GM12878 (cell line): ENCODE results near the gene RSPH10B2.
"Not testable (repeated sequence)": the region's sequence is repeated elsewhere in the genome, so short reads cannot be mapped to it uniquely, and the experiment has no call there.

Experiments used
- CTCF ChIP-seq, 3 experiments: IDR thresholded peaks in 2 of 3; conservative IDR thresholded peaks in 1 of 3; 2 replicates each; pipeline ENCODE4 v1.5.1; 2011; ENCODE audit warnings: low read depth in 3 of 3, low read length in 3 of 3, mild to moderate bottlenecking in 3 of 3, control low read depth in 2 of 3, moderate library complexity in 2 of 3, inconsistent platforms in 1 of 3, mixed read lengths in 1 of 3; ENCODE audit not compliant: control insufficient read depth in 2 of 3, insufficient read depth in 1 of 3; ENCODE audit errors: extremely low read depth in 1 of 3
- EGR1 ChIP-seq, 2 experiments: IDR thresholded peaks; 1 replicate in 1 of 2; 2 replicates in 1 of 2; pipeline ENCODE4 v1.6.1; 2011 to 2012; ENCODE audit warnings: low read depth in 2 of 2, low read length in 2 of 2, borderline replicate concordance in 1 of 2, mild to moderate bottlenecking in 1 of 2, moderate library complexity in 1 of 2
- ELK1 ChIP-seq: IDR thresholded peaks from 2 replicates; pipeline ENCODE4 v1.6.1; 2012; ENCODE audit warnings: low read depth, low read length, improper control_type of control experiment
- EP300 ChIP-seq, 2 experiments: fragments of 150-350 bp in 1 of 2; IDR thresholded peaks; 2 replicates each; pipeline ENCODE4 v1.6.1; 2011 to 2012; ENCODE audit warnings: low read depth in 2 of 2, low read length in 2 of 2, borderline replicate concordance in 1 of 2, improper control_type of control experiment in 1 of 2, inconsistent platforms in 1 of 2; ENCODE audit not compliant: control insufficient read depth in 1 of 2
- KDM1A ChIP-seq: fragments of 200-600 bp; sonication (generic); IDR thresholded peaks from 2 replicates; pipeline ENCODE4 v1.6.1; 2016; ENCODE audit warnings: borderline replicate concordance
- KLF5 ChIP-seq: fragments of 450-650 bp; IDR thresholded peaks from 2 replicates; pipeline ENCODE4 v1.6.1; 2014; ENCODE audit warnings: mild to moderate bottlenecking; ENCODE audit not compliant: partially characterized antibody
- LARP7 ChIP-seq: fragments of 450-650 bp; IDR thresholded peaks from 2 replicates; pipeline ENCODE4 v1.6.1; 2017; ENCODE audit warnings: mild to moderate bottlenecking
- MAX ChIP-seq: IDR thresholded peaks from 2 replicates; pipeline ENCODE4 v1.6.1; 2012; ENCODE audit warnings: low read depth, low read length, improper control_type of control experiment
- MLLT1 ChIP-seq: fragments of 450-650 bp; IDR thresholded peaks from 2 replicates; pipeline ENCODE4 v1.6.1; 2016; ENCODE audit warnings: mild to moderate bottlenecking
- NRF1 ChIP-seq: conservative IDR thresholded peaks from 2 replicates; pipeline ENCODE4 v1.6.1; 2011; ENCODE audit warnings: mild to moderate bottlenecking, low read depth, low read length, improper control_type of control experiment
- PBX3 ChIP-seq: IDR thresholded peaks from 2 replicates; pipeline ENCODE4 v1.6.1; 2011; ENCODE audit warnings: mild to moderate bottlenecking, low read depth, low read length, moderate library complexity; ENCODE audit not compliant: insufficient replicate concordance
- POLR2A ChIP-seq: IDR thresholded peaks from 2 replicates; pipeline ENCODE4 v1.6.1; 2011; ENCODE audit warnings: low read depth, mild to moderate bottlenecking, low read length
- TAF1 ChIP-seq: IDR thresholded peaks from 2 replicates; pipeline ENCODE4 v1.6.1; 2011; ENCODE audit warnings: mild to moderate bottlenecking, low read depth, low read length, borderline replicate concordance

- TF ChIP-seq EGR1 (IDR thresholded peaks at IDR 0.05; ENCODE audit: borderline replicate concordance in 1 of 2, low read depth in 2 of 2, low read length in 2 of 2); LARP7; TAF1; PBX3; KLF5; CTCF (IDR thresholded peaks at IDR 0.05 in 2 of 3, conservative IDR thresholded peaks at IDR 0.05 in 1 of 3; ENCODE audit: control insufficient read depth in 2 of 3, extremely low read depth in 1 of 3, insufficient read depth in 1 of 3, low read depth in 3 of 3, low read length in 3 of 3); MLLT1; EP300 (IDR thresholded peaks at IDR 0.05; ENCODE audit: borderline replicate concordance in 1 of 2, control insufficient read depth in 1 of 2, low read depth in 2 of 2, low read length in 2 of 2); ELK1; MAX; POLR2A; KDM1A; NRF1: not testable (repeated sequence)
These were observed 76.1 kb downstream of the RSPH10B2 start for GRCh38 chr7:6830026-6830425.
